Loucy (cell line): ENCODE data around the gene C12orf76.

ENCODE experiments used
- H2AFZ ChIP-seq: fragments of 200-600 bp; sonication (generic); 2 replicates; pipeline ENCODE4 v1.6.0; 2016; ENCODE audit warnings: antibody characterized with exemption, mild to moderate bottlenecking, low read length, moderate library complexity
- H3F3A ChIP-seq: fragments of 200-600 bp; 2 replicates; pipeline ENCODE4 v1.6.0; 2016; ENCODE audit warnings: antibody characterized with exemption, low read depth, mild to moderate bottlenecking
- H3K27me3 ChIP-seq: fragments of 200-600 bp; sonication (generic); 2 replicates; pipeline ENCODE4 v1.6.1; 2014; ENCODE audit warnings: low read length, mild to moderate bottlenecking; ENCODE audit not compliant: insufficient read depth, poor library complexity, severe bottlenecking
- H3K36me3 ChIP-seq: fragments of 200-600 bp; sonication (generic); 2 replicates; pipeline ENCODE4 v1.6.1; 2016; ENCODE audit warnings: low read length; ENCODE audit not compliant: insufficient read depth
- H3K4me1 ChIP-seq: fragments of 200-600 bp; sonication (generic); 2 replicates; pipeline ENCODE4 v1.5.1; 2014; ENCODE audit warnings: low read length, mild to moderate bottlenecking; ENCODE audit not compliant: insufficient read depth, poor library complexity, severe bottlenecking
- H3K4me2 ChIP-seq: fragments of 200-600 bp; sonication (generic); 2 replicates; pipeline ENCODE4 v1.6.0; 2014; ENCODE audit warnings: antibody characterized with exemption, low read length, low read depth, mild to moderate bottlenecking; ENCODE audit not compliant: poor library complexity, severe bottlenecking
- H3K4me3 ChIP-seq: fragments of 200-600 bp; sonication (generic); 2 replicates; pipeline ENCODE4 v1.5.1; 2014; ENCODE audit warnings: low read length, mild to moderate bottlenecking, mixed read lengths; ENCODE audit not compliant: poor library complexity, severe bottlenecking
- H3K79me2 ChIP-seq: fragments of 200-600 bp; sonication (generic); 2 replicates; pipeline ENCODE4 v1.6.1; 2014; ENCODE audit warnings: low read length; ENCODE audit not compliant: insufficient read depth
- H3K9ac ChIP-seq: fragments of 200-600 bp; sonication (generic); 2 replicates; pipeline ENCODE4 v1.6.0; 2014; ENCODE audit warnings: mild to moderate bottlenecking, low read depth, low read length, moderate library complexity; ENCODE audit not compliant: poor library complexity, severe bottlenecking
- H3K9me2 ChIP-seq: fragments of 200-600 bp; sonication (generic); replicated peaks from 2 replicates; pipeline ENCODE4 v1.6.1; 2016; ENCODE audit warnings: low read depth, low read length, mixed read lengths
- H3K9me3 ChIP-seq: fragments of 200-600 bp; sonication (generic); 2 replicates; pipeline ENCODE4 v1.6.1; 2014; ENCODE audit warnings: mild to moderate bottlenecking, antibody characterized with exemption, low read length, low read depth; ENCODE audit not compliant: insufficient read depth
- H4K20me1 ChIP-seq: fragments of 200-600 bp; sonication (generic); 2 replicates; pipeline ENCODE4 v1.6.0; 2014; ENCODE audit warnings: antibody characterized with exemption, low read length, mild to moderate bottlenecking; ENCODE audit not compliant: insufficient read depth, poor library complexity, severe bottlenecking
- CTCF ChIP-seq: fragments of 200-600 bp; sonication (generic); conservative IDR thresholded peaks from 2 replicates; pipeline ENCODE4 v1.5.1; 2014; ENCODE audit warnings: mild to moderate bottlenecking, antibody characterized with exemption, low read length
- EZH2phosphoT487 ChIP-seq: fragments of 200-600 bp; IDR thresholded peaks from 2 replicates; pipeline ENCODE4 v1.6.1; 2018; ENCODE audit warnings: antibody characterized with exemption, mild to moderate bottlenecking, moderate library complexity, borderline replicate concordance

The C12orf76 gene

GRCh38 chr12:110038741-110039084, 9.6 kb downstream of the C12orf76 start:
- Histone ChIP-seq H3K9ac (peak overlapping the region; percentile 46), H3K79me2 (peaks cover 8% of the 10 kb centered on the region; the same call in 1 of the 2 replicates), H3K4me2 (no peak overlapping the region), H4K20me1 (no peaks in the 10 kb centered on the region), H3K9me3 (no peaks in the 10 kb centered on the region), H3K27me3 (no peaks in the 10 kb centered on the region), H3K4me3 (no peak overlapping the region), H3K4me1 (peaks cover 41% of the 10 kb centered on the region), H3F3A (no peaks in the 10 kb centered on the region), H3K36me3 (peaks cover 32% of the 10 kb centered on the region; the same call in 1 of the 2 replicates), H2AFZ (no peak overlapping the region), H3K9me2 (no peaks in the 10 kb centered on the region)
- TF ChIP-seq EZH2phosphoT487 (no peak), CTCF (no peak)

DNA sequence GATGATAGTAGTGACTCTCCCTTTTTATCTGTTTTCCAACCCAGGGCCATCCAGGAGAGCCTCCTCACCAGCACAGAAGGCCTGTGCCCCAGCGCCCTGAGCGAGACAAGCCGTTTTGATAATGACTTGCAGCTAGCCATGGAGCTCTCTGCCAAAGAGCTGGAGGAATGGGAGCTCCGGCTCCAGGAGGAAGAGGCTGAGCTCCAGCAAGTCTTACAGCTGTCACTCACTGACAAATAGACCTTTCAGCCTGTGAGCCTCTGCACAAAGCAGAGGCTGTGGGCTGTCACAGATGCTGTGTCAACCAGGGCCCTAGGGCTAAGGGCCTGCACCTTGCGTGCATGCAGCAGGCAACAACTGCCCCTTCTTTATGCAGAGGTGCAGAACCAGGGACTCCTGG, 11.0 kb downstream of the C12orf76 start:
- Histone ChIP-seq H3K9me2 (no peaks in the 10 kb centered on the region), H2AFZ (no peak overlapping the region), H3K4me3 (no peak overlapping the region), H3K4me1 (peaks cover 34% of the 10 kb centered on the region), H3K4me2 (no peak overlapping the region), H4K20me1 (no peaks in the 10 kb centered on the region), H3K36me3 (peaks cover 36% of the 10 kb centered on the region; the same call in 1 of the 2 replicates), H3K79me2 (peaks cover 5% of the 10 kb centered on the region; the same call in 1 of the 2 replicates), H3K9ac (no peak overlapping the region), H3K27me3 (no peaks in the 10 kb centered on the region), H3K9me3 (no peaks in the 10 kb centered on the region), H3F3A (no peaks in the 10 kb centered on the region)
- TF ChIP-seq CTCF (no peak), EZH2phosphoT487 (no peak)

DNA sequence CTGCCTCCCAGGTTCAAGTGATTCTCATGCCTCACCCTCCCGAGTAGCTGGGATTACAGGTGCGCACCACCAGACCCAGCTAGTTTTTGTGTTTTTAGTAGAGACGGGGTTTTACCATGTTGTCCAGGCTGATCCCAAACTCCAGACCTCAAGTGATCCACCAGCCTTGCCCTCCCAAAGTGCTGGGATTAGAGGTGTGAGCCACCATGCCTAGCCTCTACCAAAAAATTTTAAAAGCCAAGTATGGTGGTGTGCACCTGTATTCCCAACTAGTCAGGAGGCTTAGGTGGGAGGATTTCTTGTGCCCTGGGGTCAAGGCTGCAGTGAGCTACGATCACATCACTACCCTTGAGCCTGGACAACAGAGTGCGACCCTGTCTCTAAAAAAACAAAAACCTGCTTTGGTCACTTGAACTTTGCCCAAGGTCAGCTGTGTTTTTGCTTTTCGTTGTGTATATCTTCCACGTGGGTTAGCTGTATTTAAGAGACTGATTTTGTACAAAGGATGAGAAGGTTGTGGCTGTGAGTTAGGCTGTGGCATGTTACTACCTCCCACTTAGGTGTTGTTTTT, 12.7 kb downstream of the C12orf76 start:
- Histone ChIP-seq H3K36me3 (peaks cover 48% of the 10 kb centered on the region; the same call in 1 of the 2 replicates), H3F3A (no peaks in the 10 kb centered on the region), H3K4me2 (no peak overlapping the region), H3K4me3 (no peak overlapping the region), H3K79me2 (no peaks in the 10 kb centered on the region), H2AFZ (no peak overlapping the region), H3K4me1 (peaks cover 17% of the 10 kb centered on the region), H3K9ac (no peak overlapping the region), H4K20me1 (no peaks in the 10 kb centered on the region), H3K9me2 (no peaks in the 10 kb centered on the region), H3K27me3 (no peaks in the 10 kb centered on the region), H3K9me3 (no peaks in the 10 kb centered on the region)
- no peak for TF ChIP-seq CTCF
- no peak for TF ChIP-seq EZH2phosphoT487
